Measurements from ENCODE around the gene BEND7. TPM values are rescaled to one million over a fixed set of nuclear protein-coding genes. Genes with fewer than 3 reads are reported as not detected.
A peak's percentile ranks its signal among the peaks of the same experiment; 100 is the strongest.

Gene BEND7
- total and polyA plus RNA-seq, 9 of the 15 experiments (the other 6 are each of a cell fraction or from before 2014, with no cell fraction given) = 1.3 to 11.4 (median 5.2) TPM

DNA sequence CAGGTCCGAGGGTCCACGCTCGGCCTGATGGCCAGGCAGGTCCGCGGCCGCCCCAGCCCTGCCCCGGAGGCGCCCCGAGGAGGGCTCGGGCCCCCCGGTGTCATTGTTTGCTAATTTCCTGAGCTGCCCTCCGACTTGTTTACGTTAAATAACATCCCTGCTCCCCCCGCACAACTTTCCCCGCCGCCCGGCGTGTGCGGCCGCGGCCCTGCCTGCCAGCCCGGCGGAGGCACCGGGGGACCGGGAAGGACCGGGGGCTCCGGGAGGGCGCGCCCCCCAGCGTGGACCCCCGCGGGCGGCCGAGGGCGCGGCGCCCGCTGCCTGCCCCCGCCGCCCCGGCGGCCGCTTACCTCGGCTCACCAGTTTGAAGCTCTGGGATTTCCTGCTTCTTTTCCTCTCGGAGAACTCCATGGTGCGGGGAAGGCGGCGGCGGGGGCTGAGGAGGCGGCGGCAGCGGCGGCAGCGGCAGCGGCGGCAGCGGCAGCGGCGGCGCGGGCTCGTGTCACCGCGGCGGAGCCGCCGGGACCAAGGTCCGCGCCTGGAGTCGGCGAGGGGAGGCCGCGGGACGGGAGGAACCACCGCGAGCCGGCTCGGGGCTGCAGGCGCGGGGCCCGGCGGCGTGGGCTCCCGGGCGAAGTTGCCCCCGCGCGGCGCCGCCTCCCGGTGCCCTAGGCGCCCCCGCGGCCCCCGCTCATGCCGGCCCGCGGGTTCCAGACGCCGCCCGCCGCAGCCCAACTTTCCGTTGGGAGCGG is 515 bp downstream of the BEND7 start (continued):
- TF ChIP-seq, protein P1, sequence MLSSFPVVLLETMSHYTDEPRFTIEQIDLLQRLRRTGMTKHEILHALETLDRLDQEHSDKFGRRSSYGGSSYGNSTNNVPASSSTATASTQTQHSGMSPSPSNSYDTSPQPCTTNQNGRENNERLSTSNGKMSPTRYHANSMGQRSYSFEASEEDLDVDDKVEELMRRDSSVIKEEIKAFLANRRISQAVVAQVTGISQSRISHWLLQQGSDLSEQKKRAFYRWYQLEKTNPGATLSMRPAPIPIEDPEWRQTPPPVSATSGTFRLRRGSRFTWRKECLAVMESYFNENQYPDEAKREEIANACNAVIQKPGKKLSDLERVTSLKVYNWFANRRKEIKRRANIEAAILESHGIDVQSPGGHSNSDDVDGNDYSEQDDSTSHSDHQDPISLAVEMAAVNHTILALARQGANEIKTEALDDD (IDR thresholded peaks at IDR 0.05) = no peak
- TF ChIP-seq ZNF212 (CRISPR knock-in tag; IDR thresholded peaks at IDR 0.05) (no peak), ZBED1 (IDR thresholded peaks at IDR 0.05) (no peak)

DNA sequence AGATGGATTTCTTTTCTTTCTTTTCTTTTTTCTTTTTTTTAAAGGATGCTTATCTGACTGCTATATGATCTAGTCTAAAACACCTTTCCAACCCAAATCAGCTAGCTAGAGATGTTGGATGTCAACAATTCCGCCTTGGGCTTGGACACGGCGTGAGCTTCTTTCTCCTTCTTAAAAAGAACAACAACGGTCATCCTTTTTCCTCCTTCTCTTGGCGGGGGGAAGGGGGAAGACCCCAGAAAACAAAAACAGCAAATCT is 1.0 kb downstream of the BEND7 start:
- no TSS peak for BruUV-seq (replicated peaks)
- Histone ChIP-seq H3K79me2 (ENCODE audit: control insufficient read depth, insufficient read depth, low read length) (0 out of 3 replicates have a peak, but pooled peaks cover 2% of the 10 kb centered on the region), H3K4me1 (replicated peaks in 1 of 2; ENCODE audit: control insufficient read depth in 2 of 2, insufficient read depth in 2 of 2, low read length in 2 of 2) (peaks cover 7 to 13% of the 10 kb centered on the region in 2 experiments; a peak in 2 of 5 replicates), H3K9me1 (ENCODE audit: control insufficient read depth, insufficient read depth, low read length) (no peaks in the 10 kb centered on the region), H2AFZ (ENCODE audit: low read depth, low read length) (no peak overlapping the region), H3K27me3 (ENCODE audit: control insufficient read depth in 2 of 2, insufficient read depth in 2 of 2, low read length in 2 of 2) (peaks cover 0 to 6% of the 10 kb centered on the region in 2 experiments; a peak in 1 of 5 replicates), H4K20me1 (replicated peaks; ENCODE audit: control insufficient read depth, insufficient read depth, low read length) (0 out of 2 replicates have a peak, but pooled peaks cover 6% of the 10 kb centered on the region), H3K36me3 (ENCODE audit: control insufficient read depth, insufficient read depth, low read length) (peaks cover 2% of the 10 kb centered on the region; the same call in 1 of the 3 replicates), H3K4me2 (ENCODE audit: insufficient read depth, low read length) (peak overlapping the region; percentile 66), H3K4me3 (peak overlapping the region; percentile 46), H3K27ac (ENCODE audit: extremely low read depth, low read depth, low read length) (no peak overlapping the region), H3K9ac (ENCODE audit: insufficient read depth in 1 of 2, low read depth in 2 of 2, low read length in 2 of 2) (peak overlapping the region; percentile 18 to 87), H3K9me3 (replicated peaks; ENCODE audit: control insufficient read depth, insufficient read depth, low read depth, low read length) (no peaks in the 10 kb centered on the region)
- FAIRE-seq (no peak), DNase-seq (ENCODE audit: extremely low read depth in 1 of 4, low spot score in 3 of 4) (no peak), ATAC-seq (no peak)
- CTCF ChIA-PET (ENCODE audit: low intra/inter-chr PET ratio) = no interaction called here
- no peak for TF ChIP-seq FOS (IDR thresholded peaks at IDR 0.05; ENCODE audit: extremely low read depth, insufficient read length)
- 8% methylated on average over 4 of the region's 5 CpGs for WGBS (ENCODE audit: insufficient coverage, low coverage, missing lambda C conversion rate)
- intact Hi-C loops (cut with micrococcal nuclease) (no loop called here), in situ Hi-C loops (cut with MboI) (no loop called here)
- POLR2A ChIA-PET = interaction anchor here (2.2 kb wide), 1 partner anchor 155 kb away, joined by 9 read pairs; no protein-coding TSS in a partner anchor

All from K562 (cell line).